ENCODE data around the gene TRIM47.
"Not testable (repeated sequence)": the region's sequence is repeated elsewhere in the genome, so short reads cannot be mapped to it uniquely, and the experiment has no call there.

The TRIM47 gene

DNA sequence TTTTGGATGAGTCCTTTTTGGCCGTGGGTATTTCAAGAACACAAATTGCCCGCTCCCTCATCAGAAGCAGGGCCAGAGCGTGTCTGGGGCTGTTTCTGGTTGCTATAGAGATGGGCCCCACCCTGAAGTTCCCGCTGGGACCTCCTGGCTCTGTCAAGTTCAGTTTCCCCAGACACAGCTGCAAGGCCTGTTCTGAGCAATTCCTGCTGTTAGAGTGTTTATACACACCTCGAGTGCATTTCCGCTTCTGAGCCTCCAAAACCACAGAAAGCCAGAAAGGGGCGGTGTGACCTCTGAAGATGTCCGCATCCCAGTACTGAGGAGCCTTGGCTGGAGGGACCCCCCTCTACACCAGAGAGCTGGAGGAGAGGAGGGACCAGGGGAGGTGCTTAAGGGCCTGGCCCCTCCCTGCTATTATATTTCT lies 13.9 kb downstream of the TRIM47 start:
- DNase-seq (ENCODE audit: low read depth) = peak; percentile 69
- TF ChIP-seq CTCF (IDR thresholded peaks at IDR 0.05; ENCODE audit: low read depth, low read length, missing control alignments) = no peak
- in situ Hi-C loops (cut with HindIII; ENCODE audit: low sequenced_read_pairs) = no loop called here
- H3K4me3 ChIP-seq (ENCODE audit: low read depth, low read length) = no peak overlapping the region

GRCh38 chr17:75861927-75862317 lies 16.5 kb downstream of the TRIM47 start:
- H3K4me3 ChIP-seq (ENCODE audit: low read depth, low read length) = no peak overlapping the region
- no peak for TF ChIP-seq CTCF (IDR thresholded peaks at IDR 0.05; ENCODE audit: low read depth, low read length, missing control alignments)
- no peak for DNase-seq (ENCODE audit: low read depth)
- in situ Hi-C loops (cut with HindIII; ENCODE audit: low sequenced_read_pairs) = no loop called here

DNA sequence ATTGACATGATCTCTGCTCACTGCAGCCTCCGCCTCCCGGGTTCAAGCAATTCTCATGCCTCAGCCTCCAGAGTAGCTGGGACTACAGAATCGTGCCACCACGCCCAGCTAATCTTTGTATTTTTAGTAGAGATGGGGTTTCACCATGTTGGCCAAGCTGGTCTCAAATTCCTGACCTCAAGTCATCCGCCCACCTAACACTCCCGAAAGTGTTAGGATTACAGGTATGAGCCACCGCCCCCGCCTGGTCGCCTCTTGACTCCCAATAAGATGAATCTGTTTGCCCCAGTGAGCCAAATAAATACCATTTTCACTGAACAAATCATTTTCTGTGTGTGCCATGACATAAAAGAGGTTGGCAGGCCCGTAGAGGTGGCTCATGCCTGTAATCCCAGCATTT lies 19.0 kb downstream of the TRIM47 start:
- H3K4me3 ChIP-seq (ENCODE audit: low read depth, low read length); DNase-seq (ENCODE audit: low read depth); in situ Hi-C loops (cut with HindIII; ENCODE audit: low sequenced_read_pairs): not testable (repeated sequence)

DNA sequence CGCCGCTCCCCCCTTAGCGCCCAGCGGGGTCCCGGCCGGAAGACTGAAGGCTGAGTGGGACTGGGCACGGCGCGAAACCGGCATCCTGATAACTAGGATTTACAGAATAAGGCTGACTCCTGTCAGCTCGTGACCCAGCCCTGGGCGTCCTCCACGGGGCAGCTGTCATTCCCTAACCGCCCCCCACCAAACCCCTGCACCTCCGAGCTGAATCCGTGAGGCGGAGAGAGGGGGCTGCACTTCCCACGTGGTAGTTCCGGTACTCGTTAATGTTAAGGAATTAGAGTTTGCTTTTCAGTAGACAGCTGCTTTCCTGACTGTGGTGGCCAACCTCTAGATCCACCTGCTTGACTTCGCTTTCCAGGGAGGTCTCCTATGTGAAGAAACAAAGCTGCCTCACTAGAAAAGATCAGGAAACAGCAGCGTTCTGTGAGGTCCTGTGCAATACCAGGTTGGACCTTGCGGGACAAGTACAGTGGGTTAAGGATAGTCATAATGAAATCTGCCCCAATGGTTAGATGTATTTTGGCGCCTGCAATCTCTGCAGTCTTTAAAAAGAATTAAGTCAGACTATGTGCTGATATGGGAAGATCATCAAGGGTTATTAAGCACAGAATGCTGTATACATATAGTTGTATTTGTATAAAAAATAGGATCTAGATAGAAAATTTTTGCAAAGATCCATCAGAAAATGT lies 22.2 kb downstream of the TRIM47 start:
- no peak for DNase-seq (ENCODE audit: low read depth)
- peak; percentile 50 for TF ChIP-seq CTCF (IDR thresholded peaks at IDR 0.05; ENCODE audit: low read depth, low read length, missing control alignments)
- in situ Hi-C loops (cut with HindIII; ENCODE audit: low sequenced_read_pairs) = no loop called here

GRCh38 chr17:75855310-75856061 lies 22.9 kb downstream of the TRIM47 start, which contains the start of gene WBP2:
WBP2 (minus strand) TSS chr17:75855335; CDS start chr17:75855297, 38 bp downstream.
- DNase-seq (ENCODE audit: low read depth) = peak; percentile 100
- TF ChIP-seq CTCF (IDR thresholded peaks at IDR 0.05; ENCODE audit: low read depth, low read length, missing control alignments) = peak; percentile 22
- peak within 1 kb of the TSS; percentile 74 for H3K4me3 ChIP-seq (ENCODE audit: low read depth, low read length)
- in situ Hi-C loops (cut with HindIII; ENCODE audit: low sequenced_read_pairs) = no loop called here

More for the DNA sequence above, 22.2 kb downstream of the TRIM47 start:
- H3K4me3 ChIP-seq (ENCODE audit: low read depth, low read length) = peak overlapping the region; percentile 74

- TF ChIP-seq CTCF (IDR thresholded peaks at IDR 0.05; ENCODE audit: low read depth, low read length, missing control alignments) = no peak
Measured at GRCh38 chr17:75854881-75855309, 23.5 kb downstream of the TRIM47 start.

More at GRCh38 chr17:75854881-75855309, 23.5 kb downstream of the TRIM47 start:
- H3K4me3 ChIP-seq (ENCODE audit: low read depth, low read length) = peak overlapping the region; percentile 74
- in situ Hi-C loops (cut with HindIII; ENCODE audit: low sequenced_read_pairs) = no loop called here
- DNase-seq (ENCODE audit: low read depth) = no peak
